DOHH2 (cell line): ENCODE results near the gene FBXW4.

ENCODE experiments used
- EZH2phosphoT487 ChIP-seq: fragments of 200-600 bp; sonication (generic); IDR thresholded peaks from 2 replicates; pipeline ENCODE4 v1.6.1; 2017; ENCODE audit warnings: borderline replicate concordance, mild to moderate bottlenecking, antibody characterized with exemption, low read length, moderate library complexity, mixed read lengths
- TF ChIP-seq, protein P1 (sequence below): fragments of 200-600 bp; sonication (generic); IDR thresholded peaks from one replicate; pipeline ENCODE4 v1.5.1; 2014; ENCODE audit warnings: antibody characterized with exemption, mild to moderate bottlenecking, low read depth, low read length; ENCODE audit not compliant: poor library complexity, severe bottlenecking

DNA sequence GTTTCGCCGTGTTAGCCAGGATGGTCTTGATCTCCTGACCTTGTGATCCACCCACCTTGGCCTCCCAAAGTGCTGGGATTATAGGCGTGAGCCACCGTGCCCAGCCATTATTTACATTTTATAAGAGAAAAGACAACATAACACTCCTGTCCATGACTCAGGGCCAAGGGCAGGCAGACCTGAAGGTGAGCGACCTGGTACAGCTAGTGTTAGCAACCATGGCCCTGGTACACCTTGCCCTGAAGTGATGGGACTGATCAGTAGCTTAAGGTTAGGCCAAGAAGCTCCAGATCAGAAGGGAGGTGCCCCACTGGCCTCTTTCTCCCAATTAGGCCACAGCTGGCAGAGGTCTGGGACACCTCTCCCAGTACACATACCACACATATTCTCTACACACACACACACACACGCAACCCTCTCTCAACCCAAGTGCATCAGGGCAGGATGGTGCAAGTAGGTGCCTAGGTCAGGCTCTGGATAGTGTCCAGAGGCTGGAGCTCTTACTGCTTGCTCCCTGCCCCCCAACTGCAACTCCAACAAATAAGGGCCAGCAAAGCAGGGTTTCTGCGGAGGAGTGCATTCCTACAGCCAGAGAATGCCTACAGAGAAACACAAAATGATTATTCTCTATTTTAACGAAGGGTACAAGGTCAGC, 63.0 kb downstream of the FBXW4 start:
- TF ChIP-seq, protein P1, sequence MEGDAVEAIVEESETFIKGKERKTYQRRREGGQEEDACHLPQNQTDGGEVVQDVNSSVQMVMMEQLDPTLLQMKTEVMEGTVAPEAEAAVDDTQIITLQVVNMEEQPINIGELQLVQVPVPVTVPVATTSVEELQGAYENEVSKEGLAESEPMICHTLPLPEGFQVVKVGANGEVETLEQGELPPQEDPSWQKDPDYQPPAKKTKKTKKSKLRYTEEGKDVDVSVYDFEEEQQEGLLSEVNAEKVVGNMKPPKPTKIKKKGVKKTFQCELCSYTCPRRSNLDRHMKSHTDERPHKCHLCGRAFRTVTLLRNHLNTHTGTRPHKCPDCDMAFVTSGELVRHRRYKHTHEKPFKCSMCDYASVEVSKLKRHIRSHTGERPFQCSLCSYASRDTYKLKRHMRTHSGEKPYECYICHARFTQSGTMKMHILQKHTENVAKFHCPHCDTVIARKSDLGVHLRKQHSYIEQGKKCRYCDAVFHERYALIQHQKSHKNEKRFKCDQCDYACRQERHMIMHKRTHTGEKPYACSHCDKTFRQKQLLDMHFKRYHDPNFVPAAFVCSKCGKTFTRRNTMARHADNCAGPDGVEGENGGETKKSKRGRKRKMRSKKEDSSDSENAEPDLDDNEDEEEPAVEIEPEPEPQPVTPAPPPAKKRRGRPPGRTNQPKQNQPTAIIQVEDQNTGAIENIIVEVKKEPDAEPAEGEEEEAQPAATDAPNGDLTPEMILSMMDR = no peak
- TF ChIP-seq EZH2phosphoT487 = no peak
